ENCODE data around the gene TPRN. TPM values are rescaled to one million over a fixed set of nuclear protein-coding genes. Genes with fewer than 3 reads are reported as not detected.

The TPRN gene
- total RNA-seq, 4 donors from 2014 or later = 6.5 to 13.5 (median 9.9) TPM

DNA sequence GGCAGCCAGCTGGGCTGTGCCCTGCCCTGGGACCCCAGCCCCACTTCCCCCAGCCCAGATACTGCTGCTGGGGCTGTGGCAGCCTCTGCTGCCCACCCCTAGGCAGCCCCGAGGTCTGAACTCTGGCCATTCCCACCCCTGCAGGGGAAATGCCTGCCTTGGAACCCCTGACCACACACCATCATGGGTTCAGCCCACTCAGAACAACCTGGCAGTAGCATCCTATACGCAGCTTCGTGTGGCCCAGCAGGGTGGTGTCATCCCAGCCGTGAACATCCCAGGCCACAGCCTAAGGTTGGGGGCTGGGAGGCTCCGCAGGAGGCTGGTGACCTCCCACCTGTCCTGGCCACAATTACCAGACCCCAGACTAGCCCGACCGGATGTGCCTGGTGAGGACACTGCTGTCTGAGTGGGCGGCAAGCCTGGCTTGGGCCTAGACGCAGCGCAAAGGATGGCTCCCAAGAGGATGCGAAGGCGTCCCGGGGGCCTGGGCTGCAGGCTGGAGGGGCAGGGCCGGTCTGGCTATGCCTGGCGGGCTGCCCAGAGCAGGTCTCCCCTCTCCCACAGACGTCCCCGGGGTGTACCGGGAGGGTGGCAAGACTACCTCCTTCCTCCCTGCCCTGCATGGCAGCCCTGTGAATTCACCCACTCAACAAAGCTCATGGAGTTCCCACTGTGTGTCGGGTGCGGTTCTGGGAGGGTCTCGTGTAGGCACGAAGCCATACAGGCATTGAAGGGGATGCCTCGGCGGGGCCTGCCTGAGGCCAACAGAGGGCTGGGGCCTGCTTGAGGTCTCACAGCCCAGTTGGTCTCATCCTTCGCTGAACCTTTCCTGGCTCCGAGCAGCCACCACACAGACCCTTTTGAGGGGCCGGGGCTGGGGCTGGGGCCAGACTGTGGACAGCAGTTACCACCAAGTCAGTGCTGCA, 28.7 kb upstream of the TPRN start:
- Histone ChIP-seq H3K4me3 (replicated peaks in 1 of 3) (no peak overlapping the region), H3K27ac (no peak overlapping the region), H3K27me3 (no peaks in the 10 kb centered on the region), H3K36me3 (no peaks in the 10 kb centered on the region), H3K9me3 (no peaks in the 10 kb centered on the region), H3K4me1 (peaks cover 18 to 30% of the 10 kb centered on the region in 2 donors)
- DNase-seq = no peak
- 67 to 68% methylated on average over 11 to 17 of the region's 27 CpGs for WGBS, 2 donors
- intact Hi-C loops (cut with DNase I) = loop anchor here (5.0 kb wide), 1 partner anchor 42 kb away; the partner anchor contains the start of genes ANAPC2 and SSNA1
- no peak for TF ChIP-seq CTCF (IDR thresholded peaks at IDR 0.05)
- no peak for TF ChIP-seq POLR2A (IDR thresholded peaks at IDR 0.05)

GRCh38 chr9:137228506-137228967, 28.0 kb upstream of the TPRN start:
- Histone ChIP-seq H3K27me3 (no peaks in the 10 kb centered on the region), H3K4me1 (peaks cover 23 to 34% of the 10 kb centered on the region in 2 donors), H3K27ac (no peak overlapping the region), H3K9me3 (no peaks in the 10 kb centered on the region), H3K36me3 (no peaks in the 10 kb centered on the region), H3K4me3 (replicated peaks in 1 of 3) (no peak overlapping the region)
- intact Hi-C loops (cut with DNase I) = loop anchor here (5.0 kb wide), 1 partner anchor 41 kb away; the partner anchor contains the start of genes ANAPC2 and SSNA1
- WGBS, 2 donors = 68 to 79% methylated on average over 14 to 19 of the region's 29 CpGs
- DNase-seq = no peak
- TF ChIP-seq CTCF (IDR thresholded peaks at IDR 0.05) (no peak), POLR2A (IDR thresholded peaks at IDR 0.05) (no peak)

DNA sequence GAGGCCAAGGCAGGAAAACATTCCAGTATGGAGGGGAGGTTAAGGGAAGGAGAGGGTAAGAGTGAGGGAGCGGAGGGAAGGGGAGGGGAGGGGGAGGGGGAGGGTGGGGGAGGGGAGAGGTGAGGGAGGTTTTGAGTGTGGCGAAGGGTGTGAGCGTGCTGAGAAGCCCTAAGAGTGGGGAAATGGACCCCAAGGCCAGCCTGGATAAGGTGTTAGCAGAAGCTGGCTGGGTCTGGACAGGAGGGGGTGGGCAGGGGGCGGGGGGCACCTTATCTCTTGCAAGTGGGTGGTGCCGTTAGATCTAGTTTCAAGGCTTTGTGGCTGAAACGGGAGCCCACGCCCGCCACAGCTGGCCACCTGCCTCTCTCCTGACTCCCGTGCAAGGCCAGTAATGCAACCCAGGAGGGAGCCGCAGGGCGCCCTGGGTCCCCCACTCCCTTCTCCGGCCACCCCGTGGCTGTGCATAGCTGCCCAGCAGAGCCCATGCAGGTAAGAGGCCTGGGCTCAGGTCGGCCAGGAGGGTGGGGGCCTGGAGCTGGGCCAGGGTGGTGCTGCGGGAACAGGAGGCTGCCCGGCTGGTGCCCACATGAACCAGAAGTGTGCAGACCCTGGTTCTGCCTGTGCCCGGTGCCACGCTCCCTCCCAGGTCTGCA, 27.4 kb upstream of the TPRN start:
- Histone ChIP-seq H3K27ac (peak overlapping the region in 1 of 3 donors; percentile 87), H3K27me3 (no peaks in the 10 kb centered on the region), H3K4me1 (peaks cover 24 to 35% of the 10 kb centered on the region in 2 donors), H3K4me3 (replicated peaks in 1 of 3) (no peak overlapping the region), H3K36me3 (no peaks in the 10 kb centered on the region), H3K9me3 (no peaks in the 10 kb centered on the region)
- TF ChIP-seq CTCF (IDR thresholded peaks at IDR 0.05) (no peak), POLR2A (IDR thresholded peaks at IDR 0.05) (no peak)
- 12 to 23% methylated on average over 9 of the region's 18 CpGs for WGBS, 2 donors
- DNase-seq = no peak
- intact Hi-C loops (cut with DNase I) = loop anchor here (5.0 kb wide), 1 partner anchor 41 kb away; the partner anchor contains the start of genes ANAPC2 and SSNA1

DNA sequence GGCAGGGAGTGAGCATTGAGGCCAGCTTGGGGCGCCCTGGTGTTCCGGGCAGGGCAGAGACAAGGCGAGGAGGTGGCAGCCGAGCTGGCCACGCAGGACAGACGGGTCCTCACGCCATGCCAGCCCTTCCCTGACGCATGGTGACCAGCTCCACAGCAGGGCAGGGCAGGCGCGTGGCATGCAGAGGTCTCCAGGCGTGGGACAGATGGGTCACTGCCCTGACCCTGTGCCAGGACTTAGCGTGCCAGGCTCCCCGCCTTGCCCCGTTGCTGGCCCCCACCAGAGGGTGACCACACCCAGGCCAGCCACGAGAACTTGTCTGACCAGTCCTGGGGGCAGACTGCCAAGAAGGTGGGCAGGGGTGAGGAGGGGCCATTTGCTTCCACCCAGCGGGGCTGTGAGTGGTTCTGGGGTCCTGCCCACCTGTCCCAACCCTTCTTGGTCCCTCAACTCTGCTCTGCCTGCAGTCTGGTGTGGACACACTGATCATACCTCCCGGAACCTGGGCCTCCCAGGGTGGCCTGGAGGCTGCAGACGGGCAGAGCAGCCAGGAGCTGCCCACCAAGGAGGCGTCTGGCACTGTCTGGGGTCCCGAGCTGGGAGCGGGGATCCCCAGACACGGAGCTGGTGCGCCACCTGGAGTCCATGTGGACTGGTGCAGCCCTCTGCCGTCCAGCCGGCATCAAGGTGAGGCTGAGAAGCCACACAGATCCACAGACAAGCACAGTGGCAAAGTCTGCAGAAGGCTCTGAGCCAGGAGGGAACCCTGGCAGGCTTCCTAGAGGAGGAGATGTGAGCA, 26.7 kb upstream of the TPRN start, which contains the start of gene RNF224:
TSS of gene RNF224 (plus strand) at position 449 of the 799 bp plus-strand sequence. CDS start 834 bp downstream, outside the sequence.
- H3K4me1 ChIP-seq = peaks cover 31 to 42% of the 10 kb centered on the region in 2 donors
- H3K27me3 ChIP-seq = no peaks in the 10 kb centered on the region
- 0 to 22% methylated on average over 6 to 12 of the region's 25 CpGs for WGBS, 2 donors
- peak in 1 of 2 donors; percentile 22 for TF ChIP-seq POLR2A (IDR thresholded peaks at IDR 0.05)
- peak; percentile 89 to 98 (median 93) for TF ChIP-seq CTCF (IDR thresholded peaks at IDR 0.05)
- H3K36me3 ChIP-seq = no peaks in the 10 kb centered on the region
- peak within 1 kb of the TSS; percentile 67 to 87 (median 85) for H3K27ac ChIP-seq
- H3K9me3 ChIP-seq = no peaks in the 10 kb centered on the region
- intact Hi-C loops (cut with DNase I) = loop anchor here (5.0 kb wide), 1 partner anchor 40 kb away; the partner anchor contains the start of genes ANAPC2 and SSNA1
- no peak within 1 kb of the TSS for H3K4me3 ChIP-seq (replicated peaks in 1 of 3)
- peak; percentile 98 for DNase-seq
